K562 (cell line): ENCODE results near the gene AP3S2. TPM values are rescaled to one million over a fixed set of nuclear protein-coding genes. Genes with fewer than 3 reads are reported as not detected.
A peak's percentile ranks its signal among the peaks of the same experiment; 100 is the strongest.

Experiments
- CREB1 ChIP-seq, 2 experiments: sonication (generic) in 1 of 2; formaldehyde crosslinking in 1 of 2; IDR thresholded peaks; 2 replicates each; pipeline versions ENCODE4 v1.6.1 to v1.8.0; 2012 to 2022; ENCODE audit warnings: inconsistent platforms in 1 of 2, mild to moderate bottlenecking in 1 of 2, missing genetic modification reagents in 1 of 2, moderate library complexity in 1 of 2
- EP400 ChIP-seq: fragments of 450-650 bp; IDR thresholded peaks from 2 replicates; pipeline ENCODE4 v1.6.1; 2017; ENCODE audit warnings: antibody characterized with exemption, mild to moderate bottlenecking, moderate library complexity
- KDM5B ChIP-seq: fragments of 200-600 bp; sonication (generic); IDR thresholded peaks from 2 replicates; pipeline ENCODE4 v1.6.1; 2012; ENCODE audit warnings: low read depth, mild to moderate bottlenecking, moderate library complexity, low read length, control low read depth, inconsistent platforms; ENCODE audit not compliant: insufficient replicate concordance
- TCF3 ChIP-seq: sonication (generic); formaldehyde crosslinking; IDR thresholded peaks from 2 replicates; pipeline ENCODE4 v1.4.0; 2020; ENCODE audit warnings: mild to moderate bottlenecking, missing genetic modification reagents
- polyA plus RNA-seq, 8 experiments: library from polyadenylated mRNA; depleted of rRNA in 4 of 8; stranded (reverse) in 5 of 8; unstranded in 3 of 8; fragments of >200 nt; fragmentation: Nextera tagmentation in 2 of 8; fragmentation: Illumina TruSeq in 1 of 8; extraction: Ambion mirVana in 2 of 8; extraction: Trizol in 1 of 8; gene quantifications; 2 replicates each; pipeline versions ENCODE4 v1.2.1 to v1.2.3, GENCODE V29; 2011 to 2014; ENCODE audit warnings: inconsistent platforms in 1 of 8, missing spikeins in 1 of 8
- total RNA-seq, 7 experiments: library from RNA; depleted of rRNA in 6 of 7; stranded (reverse); fragments of >200 nt in 6 of 7; fragmentation: Illumina TruSeq in 2 of 7; extraction: Trizol in 2 of 7; gene quantifications; 2 replicates each; pipeline versions ENCODE4 v1.2.1 to v1.2.3, GENCODE V29; 2011 to 2021; ENCODE audit warnings: low replicate concordance in 1 of 7
- TF ChIP-seq, protein P1 (sequence below), 2 experiments: fragments of 450-650 bp; formaldehyde crosslinking in 1 of 2; IDR thresholded peaks; 2 replicates each; pipeline versions ENCODE4 v1.4.0 to v1.6.1; 2014 to 2020; ENCODE audit warnings: mild to moderate bottlenecking in 2 of 2, borderline replicate concordance in 1 of 2, low read depth in 1 of 2
- TF ChIP-seq, protein P2 (sequence below): sonication (generic); formaldehyde crosslinking; IDR thresholded peaks from 2 replicates; pipeline ENCODE4 v1.9.0; 2022; ENCODE audit warnings: mild to moderate bottlenecking, missing genetic modification reagents
- TF ChIP-seq, protein P3 (sequence below): sonication (generic); formaldehyde crosslinking; IDR thresholded peaks from 2 replicates; pipeline ENCODE4 v1.8.0; 2022; ENCODE audit warnings: mild to moderate bottlenecking, low read depth, missing genetic modification reagents

Gene AP3S2
- total and polyA plus RNA-seq, 9 of the 15 experiments (the other 6 are each of a cell fraction or from before 2014, with no cell fraction given), result 16.4 to 54.1 (median 37.4) TPM

DNA sequence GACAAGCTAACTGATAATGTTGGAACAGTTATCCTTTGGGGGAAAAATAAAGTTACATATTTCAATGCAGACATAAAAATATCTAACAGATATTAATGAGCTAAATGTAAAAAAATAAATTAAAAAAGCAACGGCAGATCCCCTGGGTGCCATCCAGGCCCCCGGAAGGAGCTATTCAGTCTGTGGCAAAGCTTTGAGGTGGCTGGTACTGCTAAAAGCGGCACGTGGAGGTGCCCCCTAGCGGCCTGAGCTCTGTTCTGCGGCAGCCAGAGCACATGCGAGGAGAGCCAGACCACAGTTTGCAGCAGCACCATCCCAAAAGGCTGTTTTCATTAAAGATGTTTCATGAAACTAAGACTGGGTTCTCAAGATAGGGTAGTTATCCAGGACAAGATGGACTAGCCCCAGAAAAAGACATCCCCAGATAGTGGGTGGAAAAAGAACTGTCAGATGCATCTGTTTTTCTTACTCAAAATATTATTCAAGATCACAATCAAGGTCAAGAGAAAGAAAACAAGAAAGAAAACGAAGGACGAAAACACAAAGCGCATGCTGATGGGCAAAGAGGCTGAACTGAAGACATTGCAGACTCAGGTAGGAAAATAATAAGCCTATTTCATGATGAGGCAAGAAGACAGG lies 18.7 kb downstream of the AP3S2 start (continued):
- TF ChIP-seq, protein P1, sequence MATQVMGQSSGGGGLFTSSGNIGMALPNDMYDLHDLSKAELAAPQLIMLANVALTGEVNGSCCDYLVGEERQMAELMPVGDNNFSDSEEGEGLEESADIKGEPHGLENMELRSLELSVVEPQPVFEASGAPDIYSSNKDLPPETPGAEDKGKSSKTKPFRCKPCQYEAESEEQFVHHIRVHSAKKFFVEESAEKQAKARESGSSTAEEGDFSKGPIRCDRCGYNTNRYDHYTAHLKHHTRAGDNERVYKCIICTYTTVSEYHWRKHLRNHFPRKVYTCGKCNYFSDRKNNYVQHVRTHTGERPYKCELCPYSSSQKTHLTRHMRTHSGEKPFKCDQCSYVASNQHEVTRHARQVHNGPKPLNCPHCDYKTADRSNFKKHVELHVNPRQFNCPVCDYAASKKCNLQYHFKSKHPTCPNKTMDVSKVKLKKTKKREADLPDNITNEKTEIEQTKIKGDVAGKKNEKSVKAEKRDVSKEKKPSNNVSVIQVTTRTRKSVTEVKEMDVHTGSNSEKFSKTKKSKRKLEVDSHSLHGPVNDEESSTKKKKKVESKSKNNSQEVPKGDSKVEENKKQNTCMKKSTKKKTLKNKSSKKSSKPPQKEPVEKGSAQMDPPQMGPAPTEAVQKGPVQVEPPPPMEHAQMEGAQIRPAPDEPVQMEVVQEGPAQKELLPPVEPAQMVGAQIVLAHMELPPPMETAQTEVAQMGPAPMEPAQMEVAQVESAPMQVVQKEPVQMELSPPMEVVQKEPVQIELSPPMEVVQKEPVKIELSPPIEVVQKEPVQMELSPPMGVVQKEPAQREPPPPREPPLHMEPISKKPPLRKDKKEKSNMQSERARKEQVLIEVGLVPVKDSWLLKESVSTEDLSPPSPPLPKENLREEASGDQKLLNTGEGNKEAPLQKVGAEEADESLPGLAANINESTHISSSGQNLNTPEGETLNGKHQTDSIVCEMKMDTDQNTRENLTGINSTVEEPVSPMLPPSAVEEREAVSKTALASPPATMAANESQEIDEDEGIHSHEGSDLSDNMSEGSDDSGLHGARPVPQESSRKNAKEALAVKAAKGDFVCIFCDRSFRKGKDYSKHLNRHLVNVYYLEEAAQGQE (IDR thresholded peaks at IDR 0.05; ENCODE audit: borderline replicate concordance), result peak; percentile 76
- TF ChIP-seq, protein P1 (CRISPR knock-in tag; IDR thresholded peaks at IDR 0.05; ENCODE audit: low read depth), result no peak
- TF ChIP-seq EP400 (peak; percentile 49), KDM5B (no peak), CREB1 (IDR thresholded peaks at IDR 0.05) (no peak), CREB1 (CRISPR knock-in tag; IDR thresholded peaks at IDR 0.05) (no peak), TCF3 (0 out of 2 replicates have a peak, but pooled peaks have one; percentile 10)
- TF ChIP-seq, protein P2, sequence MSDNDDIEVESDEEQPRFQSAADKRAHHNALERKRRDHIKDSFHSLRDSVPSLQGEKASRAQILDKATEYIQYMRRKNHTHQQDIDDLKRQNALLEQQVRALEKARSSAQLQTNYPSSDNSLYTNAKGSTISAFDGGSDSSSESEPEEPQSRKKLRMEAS (CRISPR knock-in tag), result peak; percentile 97
- TF ChIP-seq, protein P3, sequence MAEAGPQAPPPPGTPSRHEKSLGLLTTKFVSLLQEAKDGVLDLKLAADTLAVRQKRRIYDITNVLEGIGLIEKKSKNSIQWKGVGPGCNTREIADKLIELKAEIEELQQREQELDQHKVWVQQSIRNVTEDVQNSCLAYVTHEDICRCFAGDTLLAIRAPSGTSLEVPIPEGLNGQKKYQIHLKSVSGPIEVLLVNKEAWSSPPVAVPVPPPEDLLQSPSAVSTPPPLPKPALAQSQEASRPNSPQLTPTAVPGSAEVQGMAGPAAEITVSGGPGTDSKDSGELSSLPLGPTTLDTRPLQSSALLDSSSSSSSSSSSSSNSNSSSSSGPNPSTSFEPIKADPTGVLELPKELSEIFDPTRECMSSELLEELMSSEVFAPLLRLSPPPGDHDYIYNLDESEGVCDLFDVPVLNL (CRISPR knock-in tag), result no peak
